Immature natural killer cell (primary cell): ENCODE measurements around the gene ACP4. TPM values are rescaled to one million over a fixed set of nuclear protein-coding genes. Genes with fewer than 3 reads are reported as not detected.
"Not testable (repeated sequence)": the region's sequence is repeated elsewhere in the genome, so short reads cannot be mapped to it uniquely, and the experiment has no call there.

Source experiments
- DNase-seq, 3 donors: peaks; one replicate each; pipeline ENCODE4 v3.0.0; 2022; ENCODE audit warnings: mixed read lengths in 1 of 3
- H3K27ac Mint-ChIP-seq, 6 donors: one replicate each; pipeline ENCODE4 v1.8.0; 2020; ENCODE audit warnings: mixed read lengths in 6 of 6, mild to moderate bottlenecking in 5 of 6, inconsistent platforms in 4 of 6, moderate library complexity in 3 of 6
- H3K27me3 Mint-ChIP-seq, 3 donors: one replicate each; pipeline ENCODE4 v1.8.0; 2020 to 2021; ENCODE audit warnings: low read depth in 3 of 3, mild to moderate bottlenecking in 3 of 3, mixed read lengths in 3 of 3, moderate library complexity in 3 of 3, inconsistent platforms in 1 of 3
- H3K36me3 Mint-ChIP-seq, 3 donors: one replicate each; pipeline ENCODE4 v1.8.0; 2020; ENCODE audit warnings: mixed read lengths in 3 of 3, inconsistent platforms in 2 of 3, mild to moderate bottlenecking in 2 of 3
- H3K4me1 Mint-ChIP-seq, 2 donors: one replicate each; pipeline ENCODE4 v1.8.0; 2020; ENCODE audit warnings: inconsistent platforms in 2 of 2, mild to moderate bottlenecking in 2 of 2, mixed read lengths in 2 of 2, moderate library complexity in 1 of 2
- H3K4me3 Mint-ChIP-seq, 5 donors: one replicate each; pipeline ENCODE4 v1.8.0; 2020; ENCODE audit warnings: mild to moderate bottlenecking in 5 of 5, mixed read lengths in 5 of 5, inconsistent platforms in 3 of 5, moderate library complexity in 3 of 5
- H3K9me3 Mint-ChIP-seq, 6 donors: one replicate each; pipeline ENCODE4 v1.8.0; 2020; ENCODE audit warnings: mild to moderate bottlenecking in 6 of 6, mixed read lengths in 6 of 6, inconsistent platforms in 4 of 6, moderate library complexity in 3 of 6
- polyA plus RNA-seq, 3 donors: library from polyadenylated mRNA; unstranded; fragments of 300-500 nt; fragmentation: Illumina TruSeq; gene quantifications; one replicate each; pipeline ENCODE4 v1.2.3, GENCODE V29; 2021

Gene ACP4
- polyA plus RNA-seq, 3 donors from 2014 or later = not detected

DNA sequence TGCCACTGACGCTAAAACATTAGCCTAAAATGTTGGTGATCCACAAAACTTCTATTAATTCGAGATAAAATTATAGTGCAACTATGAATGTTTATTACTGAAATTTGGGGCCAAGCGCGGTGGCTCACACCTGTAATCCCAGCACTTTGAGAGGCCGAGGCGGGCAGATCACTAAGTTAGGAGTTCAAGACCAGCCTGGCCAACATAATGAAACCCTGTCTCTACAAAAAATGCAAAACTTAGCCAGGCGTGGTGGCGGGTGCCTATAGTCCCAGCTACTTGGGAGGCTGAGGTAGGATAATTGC is 6.4 kb upstream of the ACP4 start:
- H3K9me3 Mint-ChIP-seq, H3K36me3 Mint-ChIP-seq, DNase-seq, H3K4me1 Mint-ChIP-seq: not testable (repeated sequence)
- peak overlapping the region in 1 of 6 donors; percentile 10 for H3K27ac Mint-ChIP-seq
- H3K27me3 Mint-ChIP-seq = peaks cover 10 to 16% (median 13%) of the 10 kb centered on the region in 3 donors
- H3K4me3 Mint-ChIP-seq = peak overlapping the region in 1 of 5 donors; percentile 63

GRCh38 chr19:50784710-50785109 is 5.5 kb upstream of the ACP4 start:
- no peak for DNase-seq
- H3K27ac Mint-ChIP-seq = no peak overlapping the region
- no peaks in the 10 kb centered on the region for H3K36me3 Mint-ChIP-seq
- H3K9me3 Mint-ChIP-seq = no peaks in the 10 kb centered on the region
- H3K4me1 Mint-ChIP-seq = peaks cover 3 to 6% of the 10 kb centered on the region in 2 donors
- H3K4me3 Mint-ChIP-seq = no peak overlapping the region
- H3K27me3 Mint-ChIP-seq = peaks cover 8 to 11% (median 10%) of the 10 kb centered on the region in 3 donors

- no peak overlapping the region for H3K27ac Mint-ChIP-seq
- no peaks in the 10 kb centered on the region for H3K36me3 Mint-ChIP-seq
- peaks cover 3 to 6% of the 10 kb centered on the region in 2 donors for H3K4me1 Mint-ChIP-seq
- no peak overlapping the region for H3K4me3 Mint-ChIP-seq
- H3K9me3 Mint-ChIP-seq = no peaks in the 10 kb centered on the region
- peaks cover 6 to 10% (median 8%) of the 10 kb centered on the region in 3 donors for H3K27me3 Mint-ChIP-seq
- no peak for DNase-seq
Measured at GRCh38 chr19:50785329-50785728, 4.9 kb upstream of the ACP4 start.

DNA sequence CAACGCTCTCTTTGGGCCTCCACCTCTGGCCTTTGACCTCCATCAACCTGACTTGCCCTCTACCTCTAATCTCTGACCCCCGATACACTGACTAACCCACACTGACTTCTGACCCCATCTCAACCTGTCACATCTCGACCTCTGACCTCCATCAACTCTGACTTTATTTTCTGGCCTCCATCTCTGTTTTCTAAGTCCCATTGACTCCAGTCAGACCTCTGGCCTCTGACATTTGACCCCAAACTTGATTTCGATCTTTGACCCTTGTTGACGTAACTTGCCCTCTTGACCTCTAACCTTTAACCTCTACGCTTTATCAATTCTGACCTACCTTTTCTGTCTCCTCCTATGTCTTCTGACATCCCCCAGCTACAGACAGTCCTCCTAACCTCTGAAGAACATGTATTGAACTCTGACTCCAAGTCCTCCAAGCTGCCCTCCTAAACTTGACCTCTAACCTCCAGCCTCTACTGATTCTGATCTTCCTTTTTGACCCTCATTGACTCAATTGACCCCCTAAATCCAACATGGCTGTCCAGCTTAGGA is 780 bp downstream of the ACP4 start:
- Mint-ChIP-seq H3K4me3 (no peak overlapping the region), H3K27me3 (peaks cover 4 to 8% (median 5%) of the 10 kb centered on the region in 3 donors), H3K9me3 (no peaks in the 10 kb centered on the region), H3K4me1 (no peaks in the 10 kb centered on the region), H3K36me3 (no peaks in the 10 kb centered on the region), H3K27ac (no peak overlapping the region)
- no peak for DNase-seq

GRCh38 chr19:50791594-50792271 is 1.5 kb downstream of the ACP4 start:
- Mint-ChIP-seq H3K27ac (no peak overlapping the region), H3K27me3 (peaks cover 4 to 8% (median 5%) of the 10 kb centered on the region in 3 donors)
- no peak for DNase-seq

DNA sequence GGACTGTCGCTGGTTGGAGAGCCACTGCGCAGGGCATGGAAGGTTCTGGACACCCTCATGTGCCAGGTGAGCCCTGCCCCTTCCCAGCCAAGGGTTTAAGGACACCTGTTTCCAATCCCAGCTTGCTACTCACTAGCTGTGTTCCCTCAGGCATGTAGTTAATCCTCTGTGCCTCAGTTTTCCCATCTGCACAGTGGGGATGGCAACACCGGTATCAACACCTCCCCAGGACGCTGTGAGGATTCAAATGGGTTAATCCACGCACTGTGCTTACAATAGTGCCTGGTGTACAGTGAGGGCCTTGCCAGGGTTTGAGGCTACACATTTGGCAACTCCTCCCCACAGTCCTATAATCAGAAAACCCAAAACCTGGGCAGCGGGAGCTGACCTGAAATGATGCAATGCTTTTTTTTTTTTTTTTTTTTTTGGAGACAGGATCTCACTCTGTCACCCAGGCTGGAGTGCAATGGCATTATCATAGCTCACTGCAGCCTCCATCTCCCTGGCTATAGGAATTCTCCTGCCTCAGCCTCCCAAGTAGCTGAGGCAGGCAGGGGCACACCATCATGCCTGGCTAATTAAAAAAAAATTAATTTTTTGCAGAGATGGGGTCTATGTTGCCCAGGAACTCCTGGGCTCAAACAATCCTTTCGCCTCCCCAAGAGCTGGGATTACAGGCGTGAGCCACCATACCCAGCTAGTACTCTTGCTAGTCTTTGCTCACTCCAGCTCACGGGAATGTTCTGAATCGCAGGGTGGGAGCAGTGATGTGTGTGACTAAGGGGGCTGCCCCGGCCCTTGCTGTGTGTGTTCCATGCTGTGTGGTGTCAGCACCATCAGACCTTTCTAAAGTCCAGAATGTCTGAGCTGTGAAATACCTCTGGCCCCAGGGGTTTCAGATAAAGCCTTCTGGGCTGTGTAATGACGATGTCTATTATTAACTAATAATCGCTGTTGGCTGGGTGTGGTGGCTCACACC is 2.3 kb downstream of the ACP4 start:
- DNase-seq = no peak
- H3K4me1 Mint-ChIP-seq = no peaks in the 10 kb centered on the region

More at GRCh38 chr19:50791594-50792271, 1.5 kb downstream of the ACP4 start:
- Mint-ChIP-seq H3K4me1 (no peaks in the 10 kb centered on the region), H3K4me3 (no peak overlapping the region), H3K36me3 (no peaks in the 10 kb centered on the region), H3K9me3 (no peaks in the 10 kb centered on the region)

GRCh38 chr19:50793558-50794065 is 3.4 kb downstream of the ACP4 start:
- H3K36me3 Mint-ChIP-seq = no peaks in the 10 kb centered on the region
- H3K27ac Mint-ChIP-seq = no peak overlapping the region
- no peaks in the 10 kb centered on the region for H3K9me3 Mint-ChIP-seq

More for the DNA sequence above, 2.3 kb downstream of the ACP4 start:
- no peak overlapping the region for H3K4me3 Mint-ChIP-seq
- H3K36me3 Mint-ChIP-seq = no peaks in the 10 kb centered on the region
- H3K27ac Mint-ChIP-seq = no peak overlapping the region
- H3K27me3 Mint-ChIP-seq = peaks cover 4 to 7% (median 5%) of the 10 kb centered on the region in 3 donors
- no peaks in the 10 kb centered on the region for H3K9me3 Mint-ChIP-seq

GRCh38 chr19:50794074-50794875 is 4.1 kb downstream of the ACP4 start:
- H3K27ac Mint-ChIP-seq = peak overlapping the region in 1 of 6 donors; percentile 28
- H3K4me3 Mint-ChIP-seq = no peak overlapping the region
- DNase-seq = no peak
- H3K4me1 Mint-ChIP-seq = no peaks in the 10 kb centered on the region
- peaks cover 4 to 5% (median 5%) of the 10 kb centered on the region in 3 donors for H3K27me3 Mint-ChIP-seq
- H3K9me3 Mint-ChIP-seq = no peaks in the 10 kb centered on the region
- no peaks in the 10 kb centered on the region for H3K36me3 Mint-ChIP-seq

More at GRCh38 chr19:50793558-50794065, 3.4 kb downstream of the ACP4 start:
- DNase-seq = no peak
- Mint-ChIP-seq H3K4me1 (no peaks in the 10 kb centered on the region), H3K4me3 (no peak overlapping the region), H3K27me3 (peaks cover 4 to 5% (median 5%) of the 10 kb centered on the region in 3 donors)

DNA sequence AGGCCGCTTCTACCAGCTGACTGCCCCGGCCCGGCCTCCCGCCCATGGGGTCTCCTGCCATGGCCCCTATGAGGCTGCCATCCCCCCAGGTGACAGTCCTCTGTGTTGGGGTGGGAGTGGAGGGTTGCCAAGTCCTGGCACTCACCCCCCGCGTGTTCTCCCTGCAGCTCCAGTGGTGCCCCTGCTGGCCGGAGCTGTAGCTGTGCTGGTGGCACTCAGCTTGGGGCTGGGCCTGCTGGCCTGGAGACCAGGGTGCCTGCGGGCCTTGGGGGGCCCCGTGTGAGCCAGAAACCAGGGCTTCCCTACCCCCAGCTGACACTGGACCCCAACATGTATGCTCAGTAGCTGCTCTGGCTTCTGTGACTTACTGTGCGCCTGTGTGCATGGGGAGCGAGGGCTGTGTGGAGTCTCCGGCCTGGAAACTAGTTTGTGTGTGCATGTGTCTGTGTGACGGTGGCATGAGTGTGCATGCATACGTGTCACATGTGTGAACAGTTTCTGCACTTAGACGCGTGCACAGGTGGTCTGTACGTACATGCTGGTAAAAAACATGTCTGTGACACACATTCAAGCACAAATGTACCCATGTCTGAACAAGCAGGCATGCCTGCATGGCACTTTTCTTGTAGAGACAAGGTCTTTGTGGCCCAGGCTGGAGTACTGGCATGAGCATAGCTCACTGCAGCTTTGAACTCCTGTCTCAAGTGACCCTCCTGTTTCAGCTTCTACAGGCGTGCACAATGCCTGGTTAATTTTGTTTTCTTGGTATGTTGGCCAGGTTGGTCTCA is 4.9 kb downstream of the ACP4 start:
- no peaks in the 10 kb centered on the region for H3K4me1 Mint-ChIP-seq
- DNase-seq = no peak
- H3K27me3 Mint-ChIP-seq = peaks cover 4 to 5% (median 5%) of the 10 kb centered on the region in 3 donors
- H3K9me3 Mint-ChIP-seq = no peaks in the 10 kb centered on the region
- H3K27ac Mint-ChIP-seq = peak overlapping the region in 1 of 6 donors; percentile 65
- H3K4me3 Mint-ChIP-seq = no peak overlapping the region
- H3K36me3 Mint-ChIP-seq = no peaks in the 10 kb centered on the region

GRCh38 chr19:50795664-50796073 is 5.5 kb downstream of the ACP4 start:
- Mint-ChIP-seq H3K9me3 (no peaks in the 10 kb centered on the region), H3K4me3 (no peak overlapping the region), H3K36me3 (peaks cover 0 to 3% (median 0%) of the 10 kb centered on the region in 3 donors), H3K4me1 (no peaks in the 10 kb centered on the region), H3K27me3 (peaks cover 4 to 5% (median 5%) of the 10 kb centered on the region in 3 donors), H3K27ac (no peak overlapping the region)
- no peak for DNase-seq

DNA sequence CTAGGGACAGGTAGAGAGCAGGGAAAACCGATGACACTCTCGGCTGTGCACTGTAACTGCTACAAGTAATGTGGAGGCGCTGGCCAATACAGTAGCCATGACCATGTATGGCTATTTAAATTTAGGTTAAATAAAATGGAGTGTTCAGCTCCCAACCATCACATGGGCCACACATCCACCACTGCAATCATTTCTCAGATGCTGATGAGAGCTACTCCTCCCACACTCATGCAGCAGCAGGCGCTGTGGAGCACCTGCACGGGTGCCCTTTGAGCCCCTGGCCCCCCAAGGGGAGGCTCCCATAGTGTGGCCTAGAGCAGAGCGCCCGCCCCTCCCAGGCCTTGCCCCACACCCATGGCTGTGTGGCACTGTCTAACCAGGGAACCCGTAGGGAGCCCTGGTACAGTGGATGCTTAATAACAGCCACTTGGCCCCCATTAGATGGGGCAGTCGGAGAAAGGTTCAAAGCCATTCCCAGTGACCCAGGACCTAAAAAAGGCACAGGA is 6.0 kb downstream of the ACP4 start:
- peaks cover 0 to 4% of the 10 kb centered on the region in 2 donors for H3K4me1 Mint-ChIP-seq
- H3K27me3 Mint-ChIP-seq = peaks cover 3 to 4% (median 3%) of the 10 kb centered on the region in 3 donors
- no peak for DNase-seq
- no peak overlapping the region for H3K27ac Mint-ChIP-seq
- peaks cover 4 to 7% (median 5%) of the 10 kb centered on the region in 3 donors for H3K36me3 Mint-ChIP-seq
- no peaks in the 10 kb centered on the region for H3K9me3 Mint-ChIP-seq
- no peak overlapping the region for H3K4me3 Mint-ChIP-seq

DNA sequence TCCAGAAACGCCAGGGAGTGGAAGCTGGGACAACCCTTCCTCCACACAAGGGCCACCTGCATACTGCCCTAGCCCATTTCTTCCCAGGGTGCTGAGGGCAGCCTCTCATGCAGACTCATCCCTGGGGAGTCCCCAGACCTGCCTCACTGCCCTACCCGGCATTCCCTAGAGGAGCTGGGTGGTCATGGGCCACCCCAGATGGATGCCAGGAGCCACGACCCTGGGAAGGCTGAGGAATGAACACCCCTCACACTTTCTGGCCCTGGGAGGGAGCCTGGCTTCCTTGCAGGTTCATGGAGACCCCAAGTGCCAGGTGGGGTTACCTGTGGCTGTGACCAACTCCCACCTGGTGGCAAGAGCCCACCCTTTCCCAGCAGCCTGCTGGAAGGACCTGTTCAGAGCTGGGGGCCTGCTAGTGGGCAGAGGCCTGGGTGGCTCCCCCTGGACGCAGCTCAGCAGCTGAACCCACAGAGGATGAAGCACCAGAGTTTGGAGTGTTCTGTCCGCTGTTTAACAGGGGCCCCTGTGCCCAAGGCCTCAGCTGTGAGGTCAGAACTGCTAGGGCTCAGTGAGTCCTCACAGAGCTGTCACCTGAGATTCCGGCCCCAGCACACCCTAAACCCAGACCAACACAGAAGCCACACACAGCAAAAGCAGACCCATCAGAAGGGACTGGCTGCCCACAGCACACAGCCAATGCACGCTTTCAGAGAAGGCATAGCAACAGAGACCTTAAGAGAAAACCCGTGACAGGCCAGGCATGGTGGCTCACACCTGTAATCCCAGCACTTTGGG is 6.6 kb downstream of the ACP4 start:
- Mint-ChIP-seq H3K9me3 (no peaks in the 10 kb centered on the region), H3K36me3 (peaks cover 5 to 7% (median 5%) of the 10 kb centered on the region in 3 donors), H3K27me3 (peaks cover 3% of the 10 kb centered on the region in 3 donors), H3K27ac (no peak overlapping the region), H3K4me3 (no peak overlapping the region), H3K4me1 (peaks cover 0 to 6% of the 10 kb centered on the region in 2 donors)
- no peak for DNase-seq
